ENCODE results near the gene FAM89B.

- TF ChIP-seq CTCF (IDR thresholded peaks at IDR 0.05; ENCODE audit: borderline replicate concordance, extremely low read depth, low read length, poor library complexity, severe bottlenecking) (no peak), EZH2 (IDR thresholded peaks at IDR 0.05; ENCODE audit: borderline replicate concordance, low read depth, low read length, severe bottlenecking) (no peak)
Observed at GRCh38 chr11:65569164-65569972, 3.0 kb upstream of the FAM89B start.

All from DND-41 (cell line).